Breast epithelium (tissue), 4 donors: Measurements from ENCODE around the gene LDLRAD4. TPM values are rescaled to one million over a fixed set of nuclear protein-coding genes. Genes with fewer than 3 reads are reported as not detected.

Source experiments
- DNase-seq, 2 donors: peaks; one replicate each; pipeline ENCODE4 v3.0.0-alpha.2; 2019; ENCODE audit warnings: low spot score in 2 of 2
- H3K27ac ChIP-seq, 2 donors: fragments of 200-600 bp; sonication (generic) in 1 of 2; one replicate each; pipeline ENCODE4 v1.5.1; 2016 to 2019; ENCODE audit warnings: mild to moderate bottlenecking in 1 of 2
- H3K27me3 ChIP-seq, 2 donors: fragments of 200-600 bp; sonication (generic) in 1 of 2; one replicate each; pipeline versions ENCODE4 v1.5.1 to v1.6.0; 2017 to 2019; ENCODE audit warnings: control low read depth in 1 of 2, mild to moderate bottlenecking in 1 of 2
- H3K36me3 ChIP-seq: fragments of 200-600 bp; one replicate; pipeline ENCODE4 v1.5.1; 2019
- H3K4me1 ChIP-seq, 2 donors: fragments of 200-600 bp; sonication (generic); one replicate each; pipeline ENCODE4 v1.5.1; 2016 to 2019; ENCODE audit warnings: control low read depth in 1 of 2
- H3K4me3 ChIP-seq, 3 donors: fragments of 200-600 bp; sonication (generic); 1 replicate in 2 of 3; 2 replicates in 1 of 3; pipeline ENCODE4 v1.5.1; 2016 to 2019; ENCODE audit warnings: mild to moderate bottlenecking in 3 of 3, moderate library complexity in 2 of 3
- H3K9me3 ChIP-seq, 2 donors: fragments of 200-600 bp; sonication (generic) in 1 of 2; one replicate each; pipeline ENCODE4 v1.5.1; 2016 to 2019; ENCODE audit warnings: control low read depth in 1 of 2
- CTCF ChIP-seq, 3 donors: fragments of 450-650 bp; IDR thresholded peaks; one replicate each; pipeline ENCODE4 v1.5.1; 2016 to 2017; ENCODE audit warnings: antibody characterized with exemption in 3 of 3, mild to moderate bottlenecking in 3 of 3, moderate library complexity in 3 of 3
- POLR2A ChIP-seq: fragments of 450-650 bp; IDR thresholded peaks from one replicate; pipeline ENCODE4 v1.6.1; 2016; ENCODE audit warnings: antibody characterized with exemption, mild to moderate bottlenecking, moderate library complexity
- POLR2AphosphoS5 ChIP-seq, 3 donors: sonication (generic); formaldehyde crosslinking; IDR thresholded peaks; one replicate each; pipeline ENCODE4 v1.6.1; 2017; ENCODE audit warnings: antibody characterized with exemption in 3 of 3
- intact Hi-C: fragments of 100-400 bp; cut with DNase I; formaldehyde crosslinking; loops from one replicate; pipeline ENCODE4 v1.15.1; 2023; ENCODE audit warnings: low total_unique reads
- total RNA-seq, 3 donors: library from RNA; depleted of rRNA; stranded (reverse); fragments of >200 nt; gene quantifications; one replicate each; pipeline ENCODE4 v1.1.0, GENCODE V29; 2016

LDLRAD4 gene
- total RNA-seq, 3 donors from 2014 or later: 28.5 to 94.3 (median 42.9) TPM

- Histone ChIP-seq H3K4me1 (peaks cover 9 to 15% of the 10 kb centered on the region in 2 donors), H3K4me3 (no peak overlapping the region), H3K9me3 (no peaks in the 10 kb centered on the region), H3K36me3 (no peaks in the 10 kb centered on the region), H3K27me3 (no peaks in the 10 kb centered on the region), H3K27ac (peak overlapping the region in 1 of 2 donors; percentile 43)
- DNase-seq: no peak
- intact Hi-C loops: no loop called here
- TF ChIP-seq CTCF (IDR thresholded peaks at IDR 0.05) (no peak), POLR2A (no peak), POLR2AphosphoS5 (IDR thresholded peaks at IDR 0.05) (no peak)
Observed at GRCh38 chr18:13272416-13272815, 53.9 kb downstream of the LDLRAD4 start.

GRCh38 chr18:13273800-13274199, 55.2 kb downstream of the LDLRAD4 start:
- Histone ChIP-seq H3K4me3 (no peak overlapping the region), H3K36me3 (no peaks in the 10 kb centered on the region), H3K4me1 (peaks cover 6 to 7% of the 10 kb centered on the region in 2 donors), H3K27ac (peak overlapping the region in 1 of 2 donors; percentile 54), H3K27me3 (no peaks in the 10 kb centered on the region), H3K9me3 (no peaks in the 10 kb centered on the region)
- no peak for DNase-seq
- TF ChIP-seq CTCF (IDR thresholded peaks at IDR 0.05) (no peak), POLR2A (no peak), POLR2AphosphoS5 (IDR thresholded peaks at IDR 0.05) (no peak)
- intact Hi-C loops: no loop called here

GRCh38 chr18:13275075-13275474, 56.5 kb downstream of the LDLRAD4 start:
- TF ChIP-seq POLR2AphosphoS5 (IDR thresholded peaks at IDR 0.05) (no peak), POLR2A (no peak), CTCF (IDR thresholded peaks at IDR 0.05) (no peak)
- Histone ChIP-seq H3K27ac (peak overlapping the region in 1 of 2 donors; percentile 25), H3K4me3 (no peak overlapping the region), H3K9me3 (no peaks in the 10 kb centered on the region), H3K36me3 (no peaks in the 10 kb centered on the region), H3K27me3 (no peaks in the 10 kb centered on the region), H3K4me1 (peaks cover 0 to 2% of the 10 kb centered on the region in 2 donors)
- intact Hi-C loops: no loop called here
- no peak for DNase-seq

- intact Hi-C loops: no loop called here
- Histone ChIP-seq H3K36me3 (no peaks in the 10 kb centered on the region), H3K27me3 (no peaks in the 10 kb centered on the region), H3K9me3 (no peaks in the 10 kb centered on the region), H3K4me1 (no peaks in the 10 kb centered on the region), H3K27ac (peak overlapping the region; percentile 83 to 84), H3K4me3 (peak overlapping the region in 2 of 3 donors; percentile 22 to 50)
- DNase-seq: peak in 1 of 2 donors; percentile 59
- TF ChIP-seq CTCF (IDR thresholded peaks at IDR 0.05) (no peak), POLR2A (no peak), POLR2AphosphoS5 (IDR thresholded peaks at IDR 0.05) (no peak)
Observed at GRCh38 chr18:13276530-13277520, 58.3 kb downstream of the LDLRAD4 start.

GRCh38 chr18:13278062-13278630, 59.6 kb downstream of the LDLRAD4 start:
- Histone ChIP-seq H3K27ac (peak overlapping the region; percentile 43 to 84), H3K27me3 (no peaks in the 10 kb centered on the region), H3K9me3 (no peaks in the 10 kb centered on the region), H3K4me1 (no peaks in the 10 kb centered on the region), H3K4me3 (no peak overlapping the region), H3K36me3 (no peaks in the 10 kb centered on the region)
- no peak for DNase-seq
- TF ChIP-seq POLR2A (no peak), CTCF (IDR thresholded peaks at IDR 0.05) (no peak), POLR2AphosphoS5 (IDR thresholded peaks at IDR 0.05) (no peak)
- intact Hi-C loops: no loop called here
